CD4-positive, alpha-beta T cell treated with Interleukin-15 for 1 hour (primary cell): Measurements from ENCODE around the gene SLC16A12.

ENCODE experiments used
- DNase-seq: peaks from one replicate; pipeline ENCODE4 v3.0.0-alpha.2; 2020

The SLC16A12 gene

GRCh38 chr10:89535171-89536012 is at the start of gene SLC16A12:
Gene SLC16A12, minus strand, starts transcription at chr10:89535594. Its CDS starts 73,016 bp downstream, at chr10:89462578.
- DNase-seq = no peak

- DNase-seq = no peak
Observed at GRCh38 chr10:89582022-89582421, 46.6 kb upstream of the SLC16A12 start.

- DNase-seq = no peak
Observed at GRCh38 chr10:89580243-89580642, 44.8 kb upstream of the SLC16A12 start.

DNA sequence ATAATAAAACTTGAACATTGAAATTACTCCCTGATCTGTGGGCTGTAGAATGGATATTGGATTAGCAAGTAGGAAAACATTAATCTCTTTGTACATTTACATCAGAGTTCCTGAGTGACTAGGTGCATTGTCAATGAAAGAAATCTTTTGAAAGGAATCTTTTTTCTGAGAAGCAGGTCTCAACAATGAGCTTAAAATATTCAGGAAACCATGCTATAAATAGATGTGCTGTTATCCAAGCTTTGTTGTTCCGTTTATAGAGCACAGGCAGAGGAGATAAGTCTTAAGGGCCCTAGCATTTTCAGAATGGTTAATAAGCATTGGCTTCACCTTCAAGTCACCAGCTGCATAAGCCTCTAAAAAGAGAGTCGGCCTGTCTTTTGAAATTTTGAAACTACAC is 41.3 kb upstream of the SLC16A12 start:
- no peak for DNase-seq

- no peak for DNase-seq
Observed at GRCh38 chr10:89576022-89576421, 40.6 kb upstream of the SLC16A12 start.

DNA sequence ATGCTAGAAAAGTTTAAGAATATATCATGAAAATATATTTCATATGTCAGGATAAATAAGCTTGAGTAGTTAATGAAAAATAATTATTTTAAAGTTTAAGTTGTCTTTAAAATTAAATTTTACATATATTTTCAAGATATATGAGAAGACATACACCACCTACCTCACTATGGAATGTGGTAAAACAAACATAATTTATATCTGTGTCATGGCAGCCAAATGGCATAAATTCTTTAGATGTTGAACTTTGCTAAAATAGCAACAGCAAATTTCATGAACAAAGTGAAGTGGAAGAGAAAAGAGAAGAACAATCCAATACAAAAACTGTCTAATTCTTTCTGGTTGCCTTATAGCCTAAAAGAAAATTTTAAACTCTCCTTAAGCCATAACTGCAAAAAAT is 39.6 kb upstream of the SLC16A12 start:
- DNase-seq = no peak

DNA sequence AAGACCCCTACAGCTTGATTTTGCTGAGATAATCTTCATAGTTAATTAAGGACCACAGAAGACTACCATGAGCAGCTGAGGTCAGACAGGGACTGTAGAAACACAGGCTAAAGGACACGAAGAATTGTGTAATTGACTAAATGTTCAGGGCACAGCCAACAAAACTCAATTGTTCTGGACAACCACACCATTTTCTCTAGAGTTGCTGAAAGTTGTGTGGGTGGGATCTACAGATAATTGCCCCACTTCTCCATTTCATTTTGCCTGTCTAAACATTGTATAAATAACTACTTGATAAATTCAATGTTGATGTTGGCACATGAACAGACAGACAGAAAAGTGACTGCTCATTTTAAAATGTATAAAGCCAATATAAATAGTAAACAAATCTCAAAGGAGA is 39.0 kb upstream of the SLC16A12 start:
- DNase-seq = no peak

GRCh38 chr10:89567576-89568245 is 32.3 kb upstream of the SLC16A12 start:
- no peak for DNase-seq

- DNase-seq = no peak
Observed at GRCh38 chr10:89566992-89567391, 31.6 kb upstream of the SLC16A12 start.

GRCh38 chr10:89566095-89566950 is 30.9 kb upstream of the SLC16A12 start:
- no peak for DNase-seq

GRCh38 chr10:89565180-89565579 is 29.8 kb upstream of the SLC16A12 start:
- DNase-seq = no peak

DNA sequence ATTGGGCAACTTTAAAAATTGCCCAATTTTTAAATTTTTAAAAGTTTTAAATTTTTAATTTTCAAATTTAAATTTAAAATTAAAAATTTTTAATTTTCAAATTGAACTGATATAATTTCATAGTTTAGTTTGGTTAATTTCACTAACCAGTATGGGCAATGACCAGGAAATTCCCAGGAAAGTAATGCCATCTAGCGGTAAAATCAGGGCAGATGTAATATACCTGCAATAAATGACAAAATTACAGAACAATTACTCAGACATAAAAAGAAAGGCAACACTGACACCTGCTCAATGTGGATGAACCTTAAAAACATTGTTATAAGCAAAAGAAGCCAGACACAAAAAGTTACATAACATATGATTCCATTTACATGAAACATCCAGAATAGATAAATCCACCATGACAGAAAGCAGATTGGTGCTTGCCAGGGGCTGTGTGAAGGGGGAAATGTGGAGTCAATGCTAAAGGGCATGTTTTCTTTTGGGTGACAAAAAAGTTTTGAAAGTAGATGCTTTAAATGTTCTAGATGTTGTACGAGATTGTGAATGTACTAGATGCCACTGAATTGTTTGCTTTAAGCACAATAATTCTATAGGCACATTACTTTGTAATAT is 28.6 kb upstream of the SLC16A12 start:
- DNase-seq = no peak

GRCh38 chr10:89563311-89563710 is 27.9 kb upstream of the SLC16A12 start:
- no peak for DNase-seq

DNA sequence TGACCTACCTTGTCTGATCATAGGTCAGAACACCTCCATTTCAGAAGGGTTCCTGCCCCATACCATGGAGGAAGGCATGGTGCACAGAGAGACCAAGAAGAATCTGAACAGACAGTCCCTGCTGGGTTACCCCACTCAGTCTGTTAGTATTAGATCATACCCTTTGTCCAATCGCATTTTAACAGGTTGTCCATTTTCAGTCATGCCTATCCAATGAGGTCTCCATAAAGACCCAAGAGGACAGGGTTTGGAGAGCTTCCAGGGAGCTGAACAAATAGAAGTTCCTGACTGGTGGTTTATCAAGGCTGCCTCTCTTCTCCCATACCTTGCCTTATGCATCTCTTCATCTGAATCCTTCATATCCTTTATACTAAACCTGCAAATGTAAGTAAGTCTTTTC is 21.2 kb upstream of the SLC16A12 start:
- DNase-seq = no peak

- DNase-seq = no peak
Observed at GRCh38 chr10:89555688-89556445, 20.5 kb upstream of the SLC16A12 start.

GRCh38 chr10:89554433-89554832 is 19.0 kb upstream of the SLC16A12 start:
- no peak for DNase-seq

DNA sequence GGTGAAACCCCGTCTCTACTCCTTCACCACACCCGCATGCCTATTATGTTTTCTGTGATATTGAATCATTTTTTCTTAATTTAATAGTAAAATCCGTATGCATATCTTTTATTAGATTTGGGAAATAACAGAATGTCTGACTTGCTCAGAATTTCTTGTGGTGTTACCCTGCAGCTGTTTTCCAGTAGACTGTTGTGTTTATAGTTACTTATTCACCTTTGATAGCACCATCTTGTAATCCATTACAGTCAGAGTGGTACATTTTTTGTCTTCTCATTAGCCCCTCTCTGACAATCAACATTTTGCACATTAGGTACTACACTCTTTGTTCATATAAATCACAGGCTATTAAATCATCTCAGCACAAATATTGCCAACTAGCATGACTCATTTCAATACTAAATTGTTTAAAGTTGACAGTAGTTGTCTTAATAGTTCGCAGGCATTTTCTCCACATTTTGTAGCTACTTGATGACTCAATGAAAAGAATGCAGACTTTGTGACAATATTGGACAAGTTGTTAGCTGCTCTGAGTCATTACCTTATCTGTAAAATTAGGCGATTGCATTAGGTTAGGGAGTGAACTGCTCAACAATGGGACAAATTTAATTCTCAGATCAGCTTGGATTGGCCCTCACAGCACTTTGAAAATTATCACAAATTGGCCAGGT is 17.8 kb upstream of the SLC16A12 start:
- DNase-seq = no peak

DNA sequence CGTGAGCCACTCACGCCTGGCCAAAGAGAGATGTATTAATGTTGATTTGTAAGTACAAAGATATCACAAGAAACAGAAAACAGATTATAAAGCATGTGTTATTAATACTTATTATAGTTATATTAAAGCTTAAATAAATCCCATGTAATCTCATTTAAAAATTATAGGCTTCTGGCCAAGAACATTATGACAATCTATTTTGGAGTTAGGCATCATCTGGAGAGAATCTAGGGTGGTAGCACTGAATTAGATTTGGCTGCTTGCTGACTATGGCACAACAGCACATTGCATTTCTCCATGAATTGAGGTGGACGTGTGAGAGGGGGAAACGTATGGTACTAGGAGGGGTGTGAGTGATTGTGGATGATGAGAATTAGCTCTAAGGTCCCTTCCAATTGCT is 16.8 kb upstream of the SLC16A12 start:
- no peak for DNase-seq

GRCh38 chr10:89550509-89550908 is 15.1 kb upstream of the SLC16A12 start:
- no peak for DNase-seq

DNA sequence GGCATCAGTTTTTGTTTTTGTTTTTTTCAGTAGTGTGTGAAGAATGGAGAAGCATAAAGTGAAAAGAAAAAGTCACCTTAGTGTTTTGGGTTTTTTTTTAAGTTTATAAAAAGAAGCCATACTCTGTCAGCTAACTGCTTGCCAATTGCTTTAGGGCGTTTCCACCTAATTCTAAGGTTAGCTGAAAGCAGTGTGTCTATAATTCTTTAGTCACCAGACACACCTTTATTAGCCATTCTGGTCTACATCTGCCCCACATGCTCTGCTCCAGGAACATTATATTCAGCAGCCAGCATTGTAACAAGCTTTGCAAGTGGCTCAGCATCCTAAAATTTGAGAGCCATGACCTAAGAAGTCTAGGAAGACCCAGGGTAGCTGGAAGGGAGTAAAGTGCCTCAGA is 14.1 kb upstream of the SLC16A12 start:
- no peak for DNase-seq

GRCh38 chr10:89548673-89549072 is 13.3 kb upstream of the SLC16A12 start:
- no peak for DNase-seq
